NCI-H1930 (cell line): ENCODE results near the gene PEX16.

ENCODE experiments used
- DNase-seq, 2 experiments: peaks; one replicate each; lab custom pipeline; 2025; lab: John Stamatoyannopoulos, UW

The PEX16 gene

DNA sequence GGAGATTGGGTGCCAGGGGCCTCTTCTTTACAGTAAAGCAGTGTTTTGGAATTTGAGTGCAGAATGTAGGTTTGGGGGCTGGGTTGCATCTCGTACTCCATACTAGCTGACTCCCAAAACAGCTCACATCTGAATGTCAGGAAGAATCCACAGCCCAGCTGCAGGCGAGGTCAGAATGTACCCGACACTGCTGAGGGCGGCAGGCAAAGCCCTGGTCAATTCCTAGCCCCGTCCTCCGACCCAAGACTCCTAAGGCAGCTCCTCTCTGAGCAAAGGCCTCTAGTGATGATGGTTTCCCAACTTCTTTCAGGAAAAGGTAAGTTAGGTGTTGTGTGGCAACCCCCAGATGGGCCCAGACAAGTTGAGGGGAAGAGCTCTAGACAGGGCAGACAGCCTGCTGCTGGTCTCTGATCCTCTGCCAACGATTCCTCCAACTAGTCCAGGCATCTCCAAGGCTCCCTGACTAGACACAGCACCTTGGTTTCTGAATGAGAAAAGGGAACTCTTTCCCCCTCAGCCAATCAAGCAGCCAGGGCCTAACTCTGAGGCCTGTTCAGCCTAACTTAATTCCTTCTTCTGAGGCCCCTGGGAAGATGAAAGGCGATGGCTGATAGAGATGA is 13.4 kb upstream of the PEX16 start:
- DNase-seq: no peak

DNA sequence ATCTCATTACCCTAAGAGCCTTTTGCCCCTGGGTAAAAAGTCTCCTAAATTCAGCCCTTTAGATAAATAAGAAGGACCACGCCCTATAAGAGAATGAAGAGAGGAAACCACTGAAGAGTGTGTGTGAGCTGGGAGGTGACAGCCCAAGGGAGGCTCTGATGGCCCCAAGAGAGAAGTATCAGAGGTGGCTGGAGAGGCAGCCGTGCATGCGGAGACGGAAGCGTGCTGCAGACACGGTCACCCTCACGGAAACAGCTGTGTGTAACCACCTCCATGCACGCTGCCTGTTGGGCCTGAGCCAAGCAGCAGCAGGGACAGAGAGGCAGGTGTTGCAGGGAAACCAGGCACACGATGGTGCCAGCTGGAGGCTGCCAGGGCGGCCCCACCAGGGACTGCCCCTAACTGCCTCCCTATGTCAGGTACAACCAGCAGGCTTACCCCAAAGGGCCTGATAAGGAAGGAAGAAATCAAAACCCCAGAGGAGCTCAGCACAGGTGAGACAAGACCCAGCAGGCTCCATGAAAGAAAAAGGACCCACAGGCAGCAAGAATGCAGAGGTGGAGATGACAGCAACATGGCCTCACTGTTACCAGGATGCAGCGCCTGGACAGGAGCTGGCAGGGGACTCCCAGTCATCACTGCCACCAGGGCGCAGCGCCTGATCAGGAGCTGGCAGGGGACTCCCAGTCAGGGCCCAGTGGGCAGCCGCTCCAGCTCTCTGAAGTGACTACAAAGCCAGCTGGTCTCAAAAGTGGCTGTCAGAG is 12.5 kb upstream of the PEX16 start:
- no peak for DNase-seq

GRCh38 chr11:45929486-45930030 is 11.9 kb upstream of the PEX16 start:
- DNase-seq: no peak

DNA sequence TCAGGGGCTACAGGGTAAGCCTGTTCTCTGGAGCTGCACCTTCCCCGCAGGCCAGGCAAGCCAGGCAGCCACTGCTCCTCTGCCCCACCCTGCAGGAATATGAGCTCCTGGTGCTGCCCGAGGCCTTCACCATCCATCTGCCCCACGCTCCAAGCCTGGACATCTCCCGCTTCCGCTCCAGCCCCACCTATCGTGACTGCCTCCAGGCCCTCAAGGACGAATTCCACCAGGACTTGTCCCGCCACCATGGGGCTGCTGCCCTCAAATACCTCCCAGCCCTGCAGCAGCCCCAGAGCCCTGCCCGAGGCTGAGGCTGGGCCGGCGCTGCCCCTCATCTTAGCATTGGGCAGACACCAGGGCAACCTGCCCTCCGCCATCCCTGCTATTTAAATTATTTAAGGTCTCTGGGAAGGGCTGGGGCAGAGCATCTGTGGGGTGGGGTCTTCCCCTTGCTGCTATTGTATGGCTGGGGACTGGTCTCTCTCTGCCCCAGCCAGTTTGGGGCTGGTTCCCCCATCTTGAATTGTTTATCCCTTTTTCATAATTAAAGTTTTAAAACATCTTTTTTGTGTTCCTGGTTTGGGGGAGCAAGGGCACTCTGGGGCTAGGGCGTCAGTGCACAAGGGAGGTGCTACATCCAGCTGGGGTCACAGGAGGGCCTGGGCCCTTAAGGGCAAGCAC is 11.0 kb upstream of the PEX16 start:
- DNase-seq: no peak

DNA sequence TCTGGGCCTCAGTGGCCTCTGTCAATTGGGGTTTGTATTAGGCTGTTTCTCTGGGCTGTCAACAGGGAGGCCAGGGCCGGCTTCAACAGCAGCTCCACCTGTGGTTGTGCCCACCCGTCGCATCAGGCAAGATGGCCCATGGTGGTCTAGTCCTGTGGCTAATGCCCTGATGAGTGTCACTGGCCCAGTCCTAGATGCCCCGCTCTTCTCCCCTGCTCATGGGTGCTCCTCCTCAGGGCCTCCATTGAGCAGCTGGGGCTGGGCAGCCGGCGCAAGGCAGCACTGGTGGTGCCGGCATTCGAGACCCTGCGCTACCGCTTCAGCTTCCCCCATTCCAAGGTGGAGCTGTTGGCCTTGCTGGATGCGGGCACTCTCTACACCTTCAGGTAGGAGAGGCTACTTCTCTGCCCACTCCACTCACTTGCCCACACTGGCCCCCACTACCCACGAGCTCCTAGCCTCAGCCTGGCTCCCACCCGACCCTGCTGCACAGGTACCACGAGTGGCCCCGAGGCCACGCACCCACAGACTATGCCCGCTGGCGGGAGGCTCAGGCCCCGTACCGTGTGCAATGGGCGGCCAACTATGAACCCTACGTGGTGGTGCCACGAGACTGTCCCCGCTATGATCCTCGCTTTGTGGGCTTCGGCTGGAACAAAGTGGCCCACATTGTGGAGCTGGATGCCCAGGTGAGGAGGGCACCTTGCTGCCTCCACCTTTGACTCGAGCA is 10.2 kb upstream of the PEX16 start:
- no peak for DNase-seq

DNA sequence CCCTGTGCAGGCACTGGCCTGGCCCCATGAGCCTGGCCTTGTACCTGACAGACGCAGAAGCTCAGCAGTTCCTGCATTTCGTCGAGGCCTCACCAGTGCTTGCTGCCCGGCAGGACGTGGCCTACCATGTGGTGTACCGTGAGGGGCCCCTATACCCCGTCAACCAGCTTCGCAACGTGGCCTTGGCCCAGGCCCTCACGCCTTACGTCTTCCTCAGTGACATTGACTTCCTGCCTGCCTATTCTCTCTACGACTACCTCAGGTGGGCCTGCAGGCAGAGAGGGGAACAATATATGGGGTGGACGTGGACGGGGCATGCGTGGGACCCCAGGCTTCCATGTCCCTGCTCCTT is 9.6 kb upstream of the PEX16 start:
- DNase-seq: no peak

DNA sequence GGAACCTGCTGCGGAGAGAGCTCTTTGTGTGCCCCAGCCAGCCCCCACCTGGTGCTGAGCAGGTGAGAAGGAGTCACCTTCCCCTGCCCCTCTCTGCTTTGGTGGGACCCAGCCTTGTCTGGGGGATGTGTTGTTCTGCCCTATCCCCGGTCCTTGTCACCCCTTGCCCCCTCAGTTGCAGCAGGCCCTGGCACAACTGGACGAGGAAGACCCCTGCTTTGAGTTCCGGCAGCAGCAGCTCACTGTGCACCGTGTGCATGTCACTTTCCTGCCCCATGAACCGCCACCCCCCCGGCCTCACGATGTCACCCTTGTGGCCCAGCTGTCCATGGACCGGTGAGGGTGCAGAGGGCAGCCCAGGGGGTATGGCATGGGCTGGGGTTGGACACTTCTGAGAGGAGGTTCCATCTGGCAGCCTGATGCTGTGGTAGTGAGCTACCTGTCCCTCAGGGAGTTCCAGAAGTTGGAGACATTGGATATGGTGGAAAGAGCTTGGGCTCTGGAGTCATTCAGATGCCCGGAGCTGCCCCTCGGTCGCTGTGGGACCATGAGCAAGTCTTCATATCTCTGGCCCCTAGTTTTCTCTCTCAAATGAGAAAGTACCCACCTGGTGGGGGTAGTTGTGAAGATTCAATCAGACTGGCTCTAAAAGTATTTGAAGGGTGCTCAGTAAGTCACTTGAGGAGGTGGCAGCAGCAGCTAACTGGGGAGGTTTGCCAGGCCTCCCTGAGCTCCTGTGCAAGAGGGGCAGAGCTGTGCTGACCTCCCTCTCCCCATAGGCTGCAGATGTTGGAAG is 9.1 kb upstream of the PEX16 start:
- no peak for DNase-seq

- no peak for DNase-seq
These were observed 8.3 kb upstream of the PEX16 start for GRCh38 chr11:45926001-45926401.

DNA sequence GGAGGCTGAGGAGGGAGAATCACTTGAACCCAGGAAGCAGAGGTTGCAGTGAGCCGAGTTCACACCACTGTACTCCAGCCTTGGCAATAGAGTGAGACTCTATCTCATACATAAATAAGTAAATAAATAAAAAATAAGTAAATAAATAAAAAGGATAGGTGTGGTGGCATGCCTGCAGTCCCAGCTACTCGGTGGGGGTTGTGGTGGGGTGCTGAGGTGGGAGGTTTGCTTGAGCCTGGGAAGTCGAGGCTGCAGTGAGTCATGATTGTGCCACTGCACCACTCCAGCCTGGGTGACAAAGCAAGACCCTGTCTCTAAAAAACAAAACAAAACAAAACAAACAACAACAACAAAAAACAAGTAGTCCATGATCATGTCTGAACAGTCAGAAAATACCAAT is 7.9 kb upstream of the PEX16 start:
- no peak for DNase-seq

GRCh38 chr11:45924927-45925326 is 7.2 kb upstream of the PEX16 start:
- DNase-seq: no peak

- DNase-seq: no peak
These were observed 6.6 kb upstream of the PEX16 start for GRCh38 chr11:45924036-45924915.

DNA sequence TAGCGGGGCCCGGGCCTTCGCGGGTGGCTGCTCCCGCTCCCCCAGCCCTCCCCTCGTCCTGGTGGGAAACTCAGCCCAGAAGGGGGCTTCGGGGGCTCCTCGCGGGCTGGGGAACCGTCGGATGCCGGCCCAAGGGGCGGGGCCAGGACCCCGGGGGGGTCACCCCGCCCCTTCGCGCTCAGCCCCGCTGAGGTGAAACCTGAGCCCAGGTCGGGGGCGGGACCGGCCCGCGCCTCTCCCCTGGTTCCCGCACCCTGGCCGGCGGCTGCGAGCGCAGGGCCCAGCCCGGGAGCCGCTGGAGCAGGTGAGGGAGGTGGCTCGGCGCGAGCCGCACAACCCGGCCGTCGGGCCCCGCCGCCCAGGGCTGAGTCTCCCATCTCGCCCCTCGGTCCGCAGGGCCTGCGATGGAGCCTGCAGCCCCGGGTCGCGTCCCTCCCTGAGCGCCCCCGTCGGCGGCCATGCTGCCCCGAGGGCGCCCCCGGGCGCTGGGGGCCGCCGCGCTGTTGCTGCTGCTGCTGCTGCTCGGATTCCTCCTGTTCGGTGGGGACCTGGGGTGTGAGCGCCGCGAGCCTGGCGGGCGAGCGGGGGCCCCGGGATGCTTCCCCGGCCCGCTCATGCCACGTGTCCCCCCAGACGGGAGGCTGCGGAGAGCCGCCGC is 4.9 kb upstream of the PEX16 start, which contains the start of gene LARGE2:
TSS of gene LARGE2 (plus strand) at position 232 of the 658 bp plus-strand sequence. CDS start at position 459, 227 bp downstream.
- DNase-seq: peak; percentile 76 to 81

- DNase-seq: peak; percentile 83 to 87
These were observed 4.1 kb upstream of the PEX16 start for GRCh38 chr11:45921561-45922424.

DNA sequence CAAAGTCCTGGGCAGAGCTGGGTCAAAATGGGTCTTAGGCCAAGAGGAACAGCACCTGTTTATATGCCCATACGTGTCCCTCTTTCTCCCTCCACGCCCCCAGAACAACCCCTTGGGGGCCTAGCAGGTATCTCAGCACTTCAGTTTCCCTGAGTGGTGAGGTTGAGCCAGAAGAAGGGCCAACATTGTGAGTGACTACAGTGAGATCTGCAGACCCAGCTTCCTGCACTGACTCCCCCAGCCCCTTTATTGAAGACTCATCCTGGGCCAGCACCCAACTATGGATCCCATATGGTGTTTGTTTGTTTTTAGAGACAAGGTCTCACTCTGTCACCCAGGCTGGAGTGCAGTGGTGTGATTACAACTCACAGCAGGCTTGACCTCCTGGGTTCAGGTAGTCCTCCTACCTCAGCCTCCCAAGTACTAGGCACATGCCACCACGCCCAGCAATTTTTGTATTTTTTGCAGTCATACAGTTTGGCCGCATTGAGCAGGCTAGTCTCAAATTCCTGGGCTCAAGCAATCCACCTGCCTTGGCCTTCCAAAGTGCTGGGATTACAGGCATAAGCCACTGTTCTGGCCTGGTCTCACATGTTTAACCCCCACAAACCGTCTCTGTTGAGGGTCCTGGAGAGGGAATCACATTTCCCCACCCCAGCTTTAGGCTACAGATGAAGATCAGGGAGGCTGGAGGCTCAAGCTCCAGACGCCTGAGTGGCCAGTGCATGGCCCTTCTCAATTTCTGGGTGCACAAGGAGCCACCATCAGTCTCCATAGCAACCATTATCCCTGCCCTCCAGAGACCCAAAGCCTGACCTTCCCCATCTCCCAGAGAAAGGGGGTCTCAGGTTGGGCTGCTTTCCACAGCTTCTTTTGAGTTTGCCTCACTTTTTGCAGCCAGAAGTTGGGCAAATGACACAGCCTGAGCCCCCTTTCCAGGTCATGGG is 3.1 kb upstream of the PEX16 start:
- no peak for DNase-seq

DNA sequence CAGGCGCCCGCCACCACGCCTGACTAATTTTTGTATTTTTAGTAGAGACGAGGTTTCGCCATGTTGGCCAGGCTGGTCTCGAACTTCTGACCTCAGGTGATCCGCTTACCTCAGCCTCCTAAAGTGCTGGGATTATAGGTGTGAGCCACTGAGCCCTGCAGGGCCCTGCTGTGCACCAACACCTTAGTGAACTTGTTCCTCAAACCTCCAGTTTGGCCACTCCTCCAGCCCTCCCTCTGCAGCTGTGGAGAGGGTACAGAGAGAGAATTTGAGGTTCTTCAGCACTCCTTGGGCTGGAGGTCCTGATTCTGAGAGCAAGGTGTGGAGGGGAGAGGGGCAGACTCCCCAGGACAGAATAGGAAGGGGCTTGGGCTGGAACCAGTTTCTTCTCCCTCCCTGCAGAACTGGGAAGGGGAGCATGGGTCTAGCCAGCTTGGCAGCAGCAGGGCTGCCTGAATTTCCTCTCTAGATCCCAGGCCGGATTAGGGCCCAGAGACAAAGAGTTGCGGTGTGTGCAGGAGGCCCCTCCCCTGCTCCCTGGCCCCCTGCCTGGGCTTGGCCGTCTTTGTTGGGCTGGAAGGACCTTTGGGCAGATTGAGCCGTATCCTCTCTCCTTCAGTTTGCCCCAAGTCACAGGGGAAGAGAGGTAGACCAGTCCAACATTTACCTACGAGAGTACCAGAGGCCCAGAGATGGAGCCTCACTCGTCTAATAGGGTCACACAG is 2.3 kb upstream of the PEX16 start:
- DNase-seq: no peak

DNA sequence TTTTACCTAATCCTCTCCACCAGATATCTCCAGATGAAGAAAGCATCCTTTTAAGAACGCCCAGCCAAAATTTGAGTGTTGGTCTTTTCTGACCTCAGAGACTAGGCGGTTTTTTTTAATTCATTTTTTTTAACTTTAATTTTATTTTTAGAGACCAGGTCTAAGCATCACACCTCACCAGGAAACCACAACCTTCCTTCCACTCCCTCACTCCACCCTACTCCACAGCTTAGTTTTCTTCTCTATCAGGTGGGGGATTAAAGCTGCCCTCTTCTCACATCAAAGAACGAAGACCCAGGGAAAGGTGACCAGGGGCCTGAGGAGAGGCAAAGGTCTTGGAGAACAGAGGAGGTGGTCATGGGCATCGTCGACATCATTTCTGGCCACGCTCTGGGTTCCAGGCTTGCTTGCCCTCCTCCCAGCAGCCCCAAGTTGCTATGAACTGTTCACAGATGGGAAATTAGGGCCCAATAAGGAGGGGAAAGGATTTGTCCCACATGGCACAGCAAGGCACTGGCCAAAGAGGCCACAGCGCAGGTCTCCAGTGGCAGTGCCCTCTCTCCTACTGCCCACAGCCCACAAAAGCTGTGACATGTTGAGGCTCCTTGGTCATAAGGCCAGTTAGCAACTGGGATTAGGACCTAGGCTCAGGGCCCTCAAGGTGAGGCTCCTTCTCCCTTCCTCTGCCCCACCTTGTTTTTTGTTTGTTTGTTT is 1.4 kb upstream of the PEX16 start:
- DNase-seq: no peak
